Keratinocyte (primary cell): Measurements from ENCODE around the gene XRCC1.

Source experiments
- CTCF ChIP-seq, 3 experiments: IDR thresholded peaks in 1 of 3; conservative IDR thresholded peaks in 1 of 3; optimal IDR thresholded peaks in 1 of 3; 2 replicates in 2 of 3; 3 replicates in 1 of 3; pipeline versions ENCODE3 to v1.5.1; 2011; ENCODE audit warnings: low read length in 3 of 3, mild to moderate bottlenecking in 3 of 3, moderate library complexity in 2 of 3, control low read depth in 1 of 3, inconsistent platforms in 1 of 3; ENCODE audit not compliant: insufficient read depth in 2 of 3; ENCODE audit errors: extremely low read depth in 1 of 3
- EZH2 ChIP-seq: IDR thresholded peaks from one replicate; pipeline ENCODE4 v1.6.1; 2012; ENCODE audit warnings: inconsistent platforms, mild to moderate bottlenecking, low read length, moderate library complexity

GRCh38 chr19:43609872-43610271 lies 34.5 kb upstream of the XRCC1 start:
- TF ChIP-seq EZH2, result no peak
- no peak for TF ChIP-seq CTCF (optimal IDR thresholded peaks at IDR 0.05 in 1 of 3, IDR thresholded peaks at IDR 0.05 in 1 of 3, conservative IDR thresholded peaks at IDR 0.05 in 1 of 3; ENCODE audit: extremely low read depth in 1 of 3, insufficient read depth in 2 of 3, low read length in 3 of 3)
